ENCODE results near the gene ABLIM3. TPM values are rescaled to one million over a fixed set of nuclear protein-coding genes. Genes with fewer than 3 reads are reported as not detected.

The ABLIM3 gene
- total RNA-seq, 1 donor from 2014 or later, result 8.0 TPM

DNA sequence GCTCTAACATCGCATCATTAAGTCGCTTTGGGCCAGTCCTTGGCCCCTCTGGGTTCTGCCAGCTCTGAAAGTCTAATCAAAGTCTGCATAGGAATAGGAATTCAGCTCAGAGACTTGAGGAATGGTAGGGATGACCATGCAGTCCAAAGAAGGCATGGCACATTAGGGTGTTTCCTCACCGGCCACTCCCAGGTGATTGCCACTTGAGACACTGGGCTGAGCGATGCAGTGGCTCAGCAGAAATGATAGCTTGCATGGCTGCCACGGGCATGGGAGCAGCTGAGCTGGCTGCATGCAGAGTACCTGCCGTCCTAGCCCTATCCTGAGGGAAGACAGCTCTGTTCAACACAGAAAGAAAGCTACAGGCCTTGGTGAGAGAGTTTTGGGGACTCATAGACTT is 159.1 kb downstream of the ABLIM3 start:
- Mint-ChIP-seq H3K27ac (no peak overlapping the region), H3K36me3 (no peaks in the 10 kb centered on the region), H3K4me3 (no peak overlapping the region), H3K27me3 (no peaks in the 10 kb centered on the region), H3K9me3 (no peaks in the 10 kb centered on the region), H3K4me1 (ENCODE audit: unreplicated experiment) (peaks cover 5% of the 10 kb centered on the region)
- TF ChIP-seq, protein P1, sequence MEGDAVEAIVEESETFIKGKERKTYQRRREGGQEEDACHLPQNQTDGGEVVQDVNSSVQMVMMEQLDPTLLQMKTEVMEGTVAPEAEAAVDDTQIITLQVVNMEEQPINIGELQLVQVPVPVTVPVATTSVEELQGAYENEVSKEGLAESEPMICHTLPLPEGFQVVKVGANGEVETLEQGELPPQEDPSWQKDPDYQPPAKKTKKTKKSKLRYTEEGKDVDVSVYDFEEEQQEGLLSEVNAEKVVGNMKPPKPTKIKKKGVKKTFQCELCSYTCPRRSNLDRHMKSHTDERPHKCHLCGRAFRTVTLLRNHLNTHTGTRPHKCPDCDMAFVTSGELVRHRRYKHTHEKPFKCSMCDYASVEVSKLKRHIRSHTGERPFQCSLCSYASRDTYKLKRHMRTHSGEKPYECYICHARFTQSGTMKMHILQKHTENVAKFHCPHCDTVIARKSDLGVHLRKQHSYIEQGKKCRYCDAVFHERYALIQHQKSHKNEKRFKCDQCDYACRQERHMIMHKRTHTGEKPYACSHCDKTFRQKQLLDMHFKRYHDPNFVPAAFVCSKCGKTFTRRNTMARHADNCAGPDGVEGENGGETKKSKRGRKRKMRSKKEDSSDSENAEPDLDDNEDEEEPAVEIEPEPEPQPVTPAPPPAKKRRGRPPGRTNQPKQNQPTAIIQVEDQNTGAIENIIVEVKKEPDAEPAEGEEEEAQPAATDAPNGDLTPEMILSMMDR (conservative IDR thresholded peaks at IDR 0.05), result no peak
- no peak for DNase-seq (ENCODE audit: extremely low spot score, unreplicated experiment)

DNA sequence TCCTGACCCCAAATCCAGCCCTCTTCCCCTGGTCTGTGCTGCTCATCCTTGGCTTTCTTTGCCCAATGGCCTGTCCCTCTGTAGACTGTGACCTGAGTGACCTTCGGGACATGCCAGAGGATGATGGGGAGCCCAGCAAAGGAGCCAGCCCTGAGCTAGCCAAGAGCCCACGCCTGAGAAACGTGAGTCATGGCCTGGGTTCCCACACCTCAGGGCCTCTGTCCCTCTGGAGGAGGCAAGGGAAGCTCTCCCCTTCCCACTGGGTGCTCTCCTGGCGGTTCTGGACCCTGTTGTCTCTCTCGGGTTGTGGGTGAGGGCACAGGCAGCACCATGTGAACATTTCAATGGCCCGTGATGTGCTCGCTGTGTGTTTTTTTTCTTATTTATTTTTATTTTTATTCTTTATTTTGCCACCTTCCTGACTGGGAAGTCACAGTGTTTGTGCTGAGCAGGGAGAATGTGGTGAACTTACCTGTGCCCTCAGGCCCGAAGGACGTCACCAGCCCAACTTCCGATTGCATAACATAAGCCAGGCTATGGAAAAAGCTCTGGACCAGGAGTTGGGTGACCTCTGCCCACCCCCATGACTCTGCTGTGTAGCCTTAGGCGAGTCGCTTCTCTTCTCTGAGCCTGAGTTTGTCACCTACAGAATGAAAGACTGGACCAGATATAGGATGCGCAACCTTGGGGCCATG is 159.9 kb downstream of the ABLIM3 start:
- Mint-ChIP-seq H3K4me3 (no peak overlapping the region), H3K9me3 (no peaks in the 10 kb centered on the region), H3K27ac (no peak overlapping the region), H3K4me1 (ENCODE audit: unreplicated experiment) (peaks cover 11% of the 10 kb centered on the region), H3K27me3 (no peaks in the 10 kb centered on the region), H3K36me3 (no peaks in the 10 kb centered on the region)
- no peak for DNase-seq (ENCODE audit: extremely low spot score, unreplicated experiment)
- TF ChIP-seq, protein P1 (conservative IDR thresholded peaks at IDR 0.05), result no peak

DNA sequence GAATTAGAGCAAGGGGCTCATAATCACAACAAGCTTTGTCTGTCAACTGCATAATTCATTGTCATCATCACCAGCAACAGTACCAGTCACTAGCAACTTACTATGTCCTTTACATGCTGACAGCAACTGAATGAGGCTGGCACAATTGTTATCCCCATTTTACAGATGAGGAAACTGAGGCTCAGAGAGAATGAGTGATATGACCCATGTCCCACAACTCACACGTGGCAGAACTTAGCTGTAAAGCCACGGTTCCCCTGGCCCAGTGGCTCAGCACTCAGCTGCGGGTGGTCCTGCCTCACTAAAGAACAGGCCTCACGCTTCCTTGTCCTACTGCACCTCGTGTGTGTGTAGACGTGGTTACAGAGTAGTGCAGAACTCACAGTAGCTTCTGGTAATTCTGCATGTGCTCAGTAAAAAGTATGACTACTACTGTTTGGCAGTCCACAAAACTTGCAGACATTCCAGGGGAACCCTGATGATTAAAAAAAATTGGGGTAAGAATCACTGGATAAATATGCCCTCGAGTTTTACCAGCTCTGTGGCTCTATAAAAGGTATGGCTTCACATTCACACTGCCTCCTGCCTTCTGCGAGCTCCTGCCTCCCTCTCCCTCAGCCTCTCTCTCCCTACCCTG is 160.6 kb downstream of the ABLIM3 start:
- TF ChIP-seq, protein P1 (conservative IDR thresholded peaks at IDR 0.05), result no peak
- no peaks in the 10 kb centered on the region for H3K27me3 Mint-ChIP-seq
- no peaks in the 10 kb centered on the region for H3K36me3 Mint-ChIP-seq
- DNase-seq (ENCODE audit: extremely low spot score, unreplicated experiment), result no peak
- H3K4me3 Mint-ChIP-seq, result no peak overlapping the region
- H3K27ac Mint-ChIP-seq, result no peak overlapping the region
- peaks cover 7% of the 10 kb centered on the region for H3K4me1 Mint-ChIP-seq (ENCODE audit: unreplicated experiment)
- H3K9me3 Mint-ChIP-seq, result no peaks in the 10 kb centered on the region

DNA sequence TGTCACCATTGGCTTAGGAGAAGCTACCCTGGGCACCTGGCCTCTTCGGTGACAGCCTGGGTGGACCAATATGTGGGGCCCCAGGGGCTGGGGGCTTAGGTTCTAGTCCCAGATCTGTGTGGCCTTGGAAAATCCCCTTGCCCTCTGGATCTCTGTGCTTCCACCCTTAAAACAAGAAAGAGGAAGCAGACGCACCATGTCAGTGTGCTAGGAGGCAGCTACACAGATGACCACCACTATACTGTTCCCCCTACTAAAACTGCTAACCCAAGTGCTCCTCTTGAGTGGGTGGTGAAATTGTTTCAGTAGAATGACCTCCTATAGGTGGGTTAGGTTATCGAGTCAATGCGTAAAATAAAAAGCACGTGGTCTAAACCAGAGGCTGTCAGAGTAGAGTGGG is 161.3 kb downstream of the ABLIM3 start:
- peaks cover 7% of the 10 kb centered on the region for H3K4me1 Mint-ChIP-seq (ENCODE audit: unreplicated experiment)
- no peaks in the 10 kb centered on the region for H3K9me3 Mint-ChIP-seq
- H3K36me3 Mint-ChIP-seq, result no peaks in the 10 kb centered on the region
- no peaks in the 10 kb centered on the region for H3K27me3 Mint-ChIP-seq
- H3K4me3 Mint-ChIP-seq, result no peak overlapping the region
- H3K27ac Mint-ChIP-seq, result no peak overlapping the region
- no peak for DNase-seq (ENCODE audit: extremely low spot score, unreplicated experiment)
- TF ChIP-seq, protein P1 (conservative IDR thresholded peaks at IDR 0.05), result no peak

DNA sequence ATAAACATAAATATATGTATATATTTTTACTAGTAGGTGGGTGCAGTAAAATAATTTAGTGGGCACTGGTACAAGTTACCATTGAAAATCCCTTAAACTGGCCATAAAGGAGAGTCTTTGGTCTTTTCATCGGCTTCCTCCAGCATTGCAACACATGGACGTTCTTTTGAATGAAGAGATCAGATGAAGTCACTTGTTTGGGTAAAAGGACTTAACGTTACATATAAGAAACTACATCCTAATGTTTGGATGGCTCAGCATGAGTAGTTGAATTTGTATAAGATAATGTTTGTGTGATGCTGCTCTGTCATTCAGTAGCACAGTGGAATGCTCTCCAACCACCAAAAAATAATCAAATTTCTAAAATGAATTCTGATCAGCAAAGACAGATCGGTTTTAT is 161.9 kb downstream of the ABLIM3 start:
- Mint-ChIP-seq H3K27ac (no peak overlapping the region), H3K27me3 (no peaks in the 10 kb centered on the region)

More for the DNA sequence above, 161.9 kb downstream of the ABLIM3 start:
- TF ChIP-seq, protein P1 (conservative IDR thresholded peaks at IDR 0.05), result no peak
- DNase-seq (ENCODE audit: extremely low spot score, unreplicated experiment), result no peak
- H3K9me3 Mint-ChIP-seq, result no peaks in the 10 kb centered on the region
- peaks cover 7% of the 10 kb centered on the region for H3K4me1 Mint-ChIP-seq (ENCODE audit: unreplicated experiment)
- no peak overlapping the region for H3K4me3 Mint-ChIP-seq
- no peaks in the 10 kb centered on the region for H3K36me3 Mint-ChIP-seq
